HG02970 (cell line): ENCODE measurements around the gene GPR137.
A peak's percentile ranks its signal among the peaks of the same experiment; 100 is the strongest.
"Not testable (repeated sequence)": the region's sequence is repeated elsewhere in the genome, so short reads cannot be mapped to it uniquely, and the experiment has no call there.

ENCODE experiments used
- ATAC-seq: cut with Tn5 transposase; IDR thresholded peaks from one replicate; pipeline ENCODE4 v1.9.1; 2021; ENCODE audit warnings: mild to moderate bottlenecking, moderate library complexity, moderate number of reproducible peaks; ENCODE audit not compliant: unreplicated experiment, low FRiP score

The GPR137 gene

GRCh38 chr11:64284962-64285884 lies at the start of gene GPR137:
TSS of gene GPR137 (plus strand) at chr11:64285848. CDS start at chr11:64286525, 677 bp downstream.
- peak; percentile 70 for ATAC-seq

GRCh38 chr11:64237484-64237951 lies 48.1 kb upstream of the GPR137 start:
- ATAC-seq, result no peak

DNA sequence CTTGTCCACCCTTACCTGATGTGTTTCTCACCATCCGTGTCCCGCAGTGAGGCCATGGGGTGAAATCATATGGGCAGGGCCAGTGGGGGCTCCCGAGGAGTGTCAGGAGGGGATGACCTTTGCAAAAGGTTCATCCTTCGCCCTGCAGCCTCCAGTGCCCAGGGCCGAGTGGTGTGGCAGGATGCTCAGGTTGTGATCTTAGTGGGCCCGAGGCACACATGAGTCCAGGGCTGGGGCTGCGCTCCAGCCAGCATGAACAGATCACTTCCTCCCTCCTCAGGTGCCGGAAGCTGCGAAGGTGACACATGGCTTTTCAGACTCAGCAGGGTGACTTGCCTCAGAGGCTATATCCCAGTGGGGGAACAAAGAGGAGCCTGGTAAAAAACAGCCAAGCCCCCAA lies 47.6 kb upstream of the GPR137 start:
- no peak for ATAC-seq

DNA sequence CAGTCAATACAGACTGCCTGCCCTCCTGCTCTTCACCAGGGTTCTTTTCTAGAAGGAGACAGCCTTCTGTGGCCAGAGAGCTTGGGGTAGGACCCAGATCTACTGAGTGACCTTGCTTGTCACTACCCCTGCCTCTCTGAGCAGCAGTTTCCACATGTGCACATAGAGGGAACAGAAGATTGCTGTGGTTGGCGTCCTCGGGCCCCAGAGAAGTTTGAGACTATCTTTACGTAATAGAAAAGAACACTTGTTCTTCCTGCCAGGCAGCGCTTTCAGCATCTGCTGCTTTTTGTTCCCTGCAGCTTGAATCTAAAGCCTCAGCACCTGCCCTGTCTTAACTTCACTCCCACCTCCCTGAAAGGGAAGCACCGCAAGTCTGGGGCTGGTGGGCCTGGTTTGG lies 46.6 kb upstream of the GPR137 start:
- ATAC-seq, result no peak

DNA sequence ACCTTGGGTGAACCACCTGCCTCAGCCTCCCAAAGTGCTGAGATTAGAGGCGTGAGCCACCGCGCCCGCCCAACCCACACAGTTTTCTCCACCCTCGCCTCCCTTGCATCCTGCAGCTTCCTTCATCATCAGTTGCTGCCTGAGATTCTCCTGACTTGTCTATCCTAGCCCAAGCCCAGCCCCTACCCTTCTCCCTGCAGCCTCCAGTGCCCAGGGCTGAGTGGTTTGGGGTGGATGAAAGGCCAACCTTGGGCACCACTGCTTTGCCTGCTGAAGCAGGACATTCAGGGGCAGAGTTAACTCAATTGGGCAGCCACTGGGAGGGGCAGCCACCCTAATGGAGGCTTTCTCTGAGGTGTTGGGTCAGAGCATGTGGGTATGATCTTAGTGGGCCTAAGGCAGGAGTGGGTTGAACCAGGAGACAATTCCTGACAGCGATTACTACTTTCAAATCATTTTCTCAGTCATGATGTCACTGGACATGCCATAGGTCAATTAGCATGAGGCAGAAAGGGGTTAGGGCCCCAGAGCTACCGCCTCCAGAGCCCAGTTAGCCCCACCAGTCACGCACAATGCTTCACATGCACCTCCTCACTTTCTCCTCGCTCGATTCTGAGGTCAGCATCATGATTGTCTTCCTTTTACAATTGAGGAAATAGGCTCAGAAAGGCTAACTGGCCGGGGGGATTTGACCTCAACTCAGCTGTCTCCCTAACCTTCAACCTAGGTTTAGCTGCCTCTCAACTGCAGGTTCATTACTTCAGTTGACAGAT lies 45.8 kb upstream of the GPR137 start:
- no peak for ATAC-seq

GRCh38 chr11:64240435-64241240 lies 45.0 kb upstream of the GPR137 start, which contains the start of gene FKBP2:
TSS of gene FKBP2 (plus strand) at chr11:64241095. CDS start at chr11:64242388, 1,293 bp downstream.
- peak; percentile 52 for ATAC-seq

DNA sequence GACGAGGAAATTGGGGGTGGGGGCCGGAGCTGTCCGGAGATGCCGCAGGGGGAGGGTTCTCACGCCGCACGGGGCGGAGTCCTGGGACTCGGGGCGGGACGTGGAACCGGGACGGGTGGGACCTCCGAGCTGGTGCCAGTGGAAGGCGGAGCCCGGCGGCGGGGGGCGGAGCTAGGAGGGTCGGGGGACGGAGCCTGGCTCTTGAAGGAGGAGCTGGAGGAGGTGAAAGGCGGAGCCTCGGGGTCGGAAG lies 44.5 kb upstream of the GPR137 start:
- peak; percentile 66 for ATAC-seq

- ATAC-seq, result peak; percentile 8
Measured at GRCh38 chr11:64241491-64242374, 43.9 kb upstream of the GPR137 start.

- ATAC-seq, result no peak
Measured at GRCh38 chr11:64243236-64243854, 42.3 kb upstream of the GPR137 start.

DNA sequence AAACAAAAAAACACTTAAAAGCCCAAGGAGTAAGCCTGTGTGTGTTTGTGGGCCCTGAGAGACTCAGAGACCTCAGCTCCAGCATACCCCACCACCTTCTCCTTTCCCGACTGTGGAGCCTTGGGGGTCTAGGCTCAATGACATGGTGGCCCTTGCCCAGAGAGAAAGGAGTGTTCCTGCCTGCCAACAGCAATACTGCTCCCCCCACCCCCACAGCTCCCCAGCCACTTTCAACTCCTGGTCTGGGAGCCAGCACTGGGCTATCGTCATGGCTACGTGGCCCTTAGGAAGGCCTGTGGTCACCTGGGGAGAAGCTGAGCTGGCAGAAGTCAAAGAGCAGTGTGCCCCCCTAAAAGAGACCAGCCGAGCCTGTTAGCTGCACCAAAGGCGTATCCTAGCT lies 41.5 kb upstream of the GPR137 start:
- ATAC-seq, result no peak

- ATAC-seq, result no peak
Measured at GRCh38 chr11:64244966-64245365, 40.7 kb upstream of the GPR137 start.

GRCh38 chr11:64245401-64245796 lies 40.2 kb upstream of the GPR137 start:
- ATAC-seq, result no peak

DNA sequence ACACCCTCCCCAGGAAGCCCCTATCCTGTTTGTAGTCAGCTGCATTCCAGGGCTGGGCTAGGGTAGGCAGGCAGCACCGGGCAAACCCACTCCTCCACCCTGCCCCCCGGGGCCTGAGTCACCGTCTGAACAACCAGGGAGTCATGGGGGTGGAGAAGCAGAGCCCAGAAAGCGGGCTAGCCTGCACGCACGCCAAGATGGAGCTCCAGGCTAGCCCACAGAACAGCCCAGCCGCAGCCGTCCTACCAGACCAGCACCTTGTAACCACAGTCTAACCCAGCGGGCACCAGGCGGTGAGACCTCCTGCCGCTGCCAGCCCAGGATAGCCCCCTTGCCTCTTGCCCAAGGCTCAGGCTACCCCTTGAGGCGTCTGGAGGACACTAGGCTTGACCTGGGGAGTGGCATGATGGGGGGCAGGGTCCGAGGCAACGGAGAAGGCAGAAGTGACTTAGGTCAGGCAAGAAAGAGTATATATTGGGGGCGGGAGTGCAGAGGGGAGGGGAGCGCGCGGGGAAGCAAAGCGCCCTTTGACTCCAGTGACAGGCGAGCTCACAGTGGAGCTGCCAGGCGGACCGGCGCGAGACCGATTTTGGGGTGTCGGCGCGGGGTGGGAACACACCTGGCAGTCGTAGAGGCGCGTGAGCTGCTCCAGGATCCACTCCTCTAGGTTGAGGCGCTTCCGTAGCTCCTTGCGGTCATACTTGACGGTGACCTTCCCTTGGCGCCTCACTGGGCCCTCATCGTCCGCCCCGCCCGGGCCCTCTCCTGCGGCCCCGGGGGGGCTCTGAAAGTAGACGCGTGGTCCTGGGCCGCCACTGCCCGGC lies 39.6 kb upstream of the GPR137 start:
- ATAC-seq, result no peak

DNA sequence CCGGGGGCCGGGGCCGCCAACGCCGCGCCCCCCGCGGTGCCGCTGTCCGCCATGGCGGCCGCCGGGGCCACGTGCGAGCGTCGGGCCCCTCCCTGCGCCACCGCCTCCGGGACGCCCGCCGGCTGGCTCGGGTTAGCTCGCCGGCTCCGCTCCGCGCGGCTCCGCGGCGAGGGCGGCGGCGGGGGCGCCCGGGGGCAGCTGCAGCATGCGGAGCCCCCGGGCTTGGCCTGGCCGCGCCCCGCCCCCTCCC lies 39.1 kb upstream of the GPR137 start:
- not testable (repeated sequence) for ATAC-seq

- no peak for ATAC-seq
Measured at GRCh38 chr11:64246871-64247728, 38.5 kb upstream of the GPR137 start, which contains the start of gene PPP1R14B. TSS of gene PPP1R14B (minus strand) at chr11:64246943. CDS start at chr11:64246673, 270 bp downstream.

GRCh38 chr11:64247729-64248531 lies 37.7 kb upstream of the GPR137 start:
- ATAC-seq, result no peak

DNA sequence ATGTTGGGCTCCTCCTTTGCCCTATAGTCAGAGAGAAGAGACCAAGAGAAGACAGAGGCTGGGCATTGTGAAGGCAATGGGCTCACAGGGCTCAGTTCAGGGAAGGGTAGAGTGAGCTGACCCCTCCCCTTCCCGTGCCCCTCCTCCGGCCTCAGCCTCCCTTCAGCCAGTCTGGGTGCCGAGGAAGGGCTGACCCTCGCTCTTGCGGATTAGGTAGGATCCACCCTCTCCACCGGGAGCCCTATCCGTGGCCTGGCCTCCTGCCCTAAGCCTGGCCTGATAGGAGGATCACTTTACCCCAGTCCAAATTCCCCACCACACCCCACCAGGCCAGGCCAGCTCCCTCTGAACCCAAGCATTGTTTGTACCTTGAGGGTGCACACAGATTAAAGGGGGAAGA lies 37.1 kb upstream of the GPR137 start:
- no peak for ATAC-seq
